ENCODE results near the gene MARVELD1.

GRCh38 chr10:97708976-97709946 is 4.3 kb upstream of the MARVELD1 start:
- TF ChIP-seq SUZ12 (IDR thresholded peaks at IDR 0.05; ENCODE audit: extremely low read depth, insufficient read depth, insufficient read length) (no peak), YY1 (IDR thresholded peaks at IDR 0.05; ENCODE audit: insufficient read depth, insufficient read length) (no peak)
